ENCODE results near the gene RBPJ.

GRCh38 chr4:26372076-26372475 is 51.3 kb downstream of the RBPJ start:
- TF ChIP-seq, protein P1, sequence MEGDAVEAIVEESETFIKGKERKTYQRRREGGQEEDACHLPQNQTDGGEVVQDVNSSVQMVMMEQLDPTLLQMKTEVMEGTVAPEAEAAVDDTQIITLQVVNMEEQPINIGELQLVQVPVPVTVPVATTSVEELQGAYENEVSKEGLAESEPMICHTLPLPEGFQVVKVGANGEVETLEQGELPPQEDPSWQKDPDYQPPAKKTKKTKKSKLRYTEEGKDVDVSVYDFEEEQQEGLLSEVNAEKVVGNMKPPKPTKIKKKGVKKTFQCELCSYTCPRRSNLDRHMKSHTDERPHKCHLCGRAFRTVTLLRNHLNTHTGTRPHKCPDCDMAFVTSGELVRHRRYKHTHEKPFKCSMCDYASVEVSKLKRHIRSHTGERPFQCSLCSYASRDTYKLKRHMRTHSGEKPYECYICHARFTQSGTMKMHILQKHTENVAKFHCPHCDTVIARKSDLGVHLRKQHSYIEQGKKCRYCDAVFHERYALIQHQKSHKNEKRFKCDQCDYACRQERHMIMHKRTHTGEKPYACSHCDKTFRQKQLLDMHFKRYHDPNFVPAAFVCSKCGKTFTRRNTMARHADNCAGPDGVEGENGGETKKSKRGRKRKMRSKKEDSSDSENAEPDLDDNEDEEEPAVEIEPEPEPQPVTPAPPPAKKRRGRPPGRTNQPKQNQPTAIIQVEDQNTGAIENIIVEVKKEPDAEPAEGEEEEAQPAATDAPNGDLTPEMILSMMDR (conservative IDR thresholded peaks at IDR 0.05 in 1 of 2, IDR thresholded peaks at IDR 0.05 in 1 of 2; ENCODE audit: low read depth in 1 of 2, low read length in 2 of 2): no peak
- no peak for TF ChIP-seq EZH2 (IDR thresholded peaks at IDR 0.05; ENCODE audit: low read length, missing control alignments)
